ENCODE data around the gene PXYLP1.
A peak's percentile ranks its signal among the peaks of the same experiment; 100 is the strongest.

PXYLP1 gene

GRCh38 chr3:141193066-141193830 is 38.4 kb upstream of the PXYLP1 start:
- TF ChIP-seq EP300 (IDR thresholded peaks at IDR 0.05; ENCODE audit: borderline replicate concordance): no peak
- no peak for TF ChIP-seq ZBTB7A (IDR thresholded peaks at IDR 0.05; ENCODE audit: low read depth)
- no peak for TF ChIP-seq TCF12 (IDR thresholded peaks at IDR 0.05; ENCODE audit: low read depth)
- TF ChIP-seq MAX (IDR thresholded peaks at IDR 0.05): no peak
- no peak for TF ChIP-seq EGR1 (IDR thresholded peaks at IDR 0.05)
- TF ChIP-seq FOXM1 (IDR thresholded peaks at IDR 0.05; ENCODE audit: borderline replicate concordance, low read depth): no peak

DNA sequence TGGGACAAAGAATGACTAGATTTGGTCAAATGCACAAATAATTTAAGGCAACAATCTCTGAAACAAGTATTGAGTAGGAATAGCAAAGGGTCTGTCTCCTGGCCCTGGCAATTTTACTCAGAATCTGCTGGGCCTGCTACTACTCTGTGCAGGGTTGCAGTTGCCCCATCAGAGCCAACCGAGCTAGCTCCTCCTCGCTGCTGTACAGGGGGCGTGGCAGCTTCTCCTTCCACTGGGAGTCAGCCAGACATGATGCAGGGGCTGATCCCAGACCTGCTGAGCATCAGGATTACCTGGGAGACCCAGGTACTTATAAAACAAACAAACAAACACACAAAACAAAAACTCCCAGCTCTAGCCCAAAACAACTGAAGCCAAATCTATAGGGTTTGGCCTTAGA is 30.5 kb upstream of the PXYLP1 start:
- TF ChIP-seq EP300 (IDR thresholded peaks at IDR 0.05; ENCODE audit: borderline replicate concordance): no peak
- TF ChIP-seq NFIC (IDR thresholded peaks at IDR 0.05): no peak
- TF ChIP-seq USF1 (IDR thresholded peaks at IDR 0.05): no peak
- no peak for TF ChIP-seq TAF1 (IDR thresholded peaks at IDR 0.05; ENCODE audit: low read depth)
- no peak for TF ChIP-seq TEAD4 (IDR thresholded peaks at IDR 0.05)
- no peak for TF ChIP-seq FOXM1 (IDR thresholded peaks at IDR 0.05; ENCODE audit: borderline replicate concordance, low read depth)

DNA sequence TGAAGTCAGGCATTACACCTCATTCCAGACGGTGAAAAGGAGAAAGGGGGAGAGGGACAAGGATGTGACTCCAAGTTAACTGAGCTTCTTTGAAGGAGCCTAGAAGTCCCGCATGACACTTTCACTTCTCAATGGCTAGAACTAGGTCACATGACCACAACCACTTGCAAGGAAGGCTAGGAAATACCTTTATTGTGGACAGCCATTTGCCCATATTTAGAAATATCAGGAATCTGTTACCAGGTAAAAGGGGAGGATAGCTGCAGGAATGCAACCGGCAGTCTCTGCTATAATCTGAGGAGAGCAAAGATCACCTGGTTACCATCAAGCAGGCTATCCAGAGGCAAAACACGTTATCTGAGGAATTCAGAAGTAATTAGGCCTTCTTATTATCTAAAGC is 28.9 kb upstream of the PXYLP1 start:
- TF ChIP-seq TEAD4 (IDR thresholded peaks at IDR 0.05): no peak
- TF ChIP-seq USF1 (IDR thresholded peaks at IDR 0.05): 0 out of 2 replicates have a peak, but pooled peaks have one; percentile 31

DNA sequence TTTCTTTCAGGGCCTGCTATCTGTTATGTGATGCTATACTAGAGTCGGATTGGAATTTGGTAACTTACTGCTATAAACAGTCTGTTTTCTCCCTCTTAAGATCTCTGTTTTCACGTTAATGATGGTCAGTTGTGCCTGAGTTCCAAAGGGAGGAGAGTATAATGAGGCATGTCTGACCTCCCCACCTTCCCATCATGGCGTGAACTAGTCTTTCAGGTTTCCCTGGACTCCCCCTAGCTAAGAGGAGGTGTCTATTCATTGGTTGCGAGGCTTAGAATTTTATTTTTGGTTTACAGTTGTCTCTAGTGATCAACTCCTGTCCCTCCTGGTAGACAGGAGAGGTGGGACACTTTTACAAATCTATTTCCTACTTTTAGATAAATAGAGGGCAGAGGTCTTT is 27.8 kb upstream of the PXYLP1 start:
- TF ChIP-seq FOXM1 (IDR thresholded peaks at IDR 0.05; ENCODE audit: borderline replicate concordance, low read depth) (no peak), YY1 (IDR thresholded peaks at IDR 0.05; ENCODE audit: low read depth) (no peak), REST (IDR thresholded peaks at IDR 0.05; ENCODE audit: low read depth) (no peak), USF1 (IDR thresholded peaks at IDR 0.05) (no peak), ZBTB7A (IDR thresholded peaks at IDR 0.05; ENCODE audit: low read depth) (no peak)

DNA sequence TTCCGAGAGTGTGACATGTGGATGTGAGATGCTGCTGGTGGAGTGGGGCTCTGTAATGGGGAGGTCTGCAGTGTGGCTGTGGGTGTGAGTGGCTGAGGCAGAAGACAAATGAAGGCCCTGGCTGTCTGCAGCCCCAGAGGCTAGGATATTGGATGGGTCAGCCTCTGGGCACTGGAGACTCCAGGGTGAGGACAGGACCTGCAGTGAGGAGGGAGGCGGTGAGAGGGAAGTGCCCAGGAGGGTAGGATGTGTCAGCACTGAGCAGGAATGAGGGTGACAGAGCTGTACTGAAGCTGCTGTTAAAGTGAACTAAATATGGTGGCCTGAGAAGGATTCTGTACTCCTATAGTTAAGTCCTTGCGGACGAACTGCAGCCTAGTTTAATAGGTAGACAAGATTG is 27.3 kb upstream of the PXYLP1 start:
- TF ChIP-seq REST (IDR thresholded peaks at IDR 0.05; ENCODE audit: low read depth): no peak

DNA sequence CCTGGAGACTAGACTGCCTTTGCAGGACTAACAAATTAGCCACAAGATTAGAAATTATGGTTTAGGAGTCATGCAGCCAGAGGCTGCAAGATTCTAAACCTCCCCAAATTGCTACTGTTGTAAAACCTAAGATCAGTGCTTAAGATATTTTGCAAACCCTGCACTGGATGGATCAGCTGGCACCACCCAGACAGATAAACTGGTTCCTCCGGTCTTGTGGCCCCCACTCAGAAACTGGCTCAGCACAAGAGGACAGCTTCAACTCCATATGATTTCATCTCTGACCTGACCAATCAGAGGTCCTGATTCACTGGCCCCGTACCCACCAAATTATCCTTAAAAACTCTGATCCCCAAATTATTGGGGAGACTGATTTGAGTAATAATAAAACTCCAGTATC is 19.5 kb upstream of the PXYLP1 start:
- TF ChIP-seq YY1 (IDR thresholded peaks at IDR 0.05; ENCODE audit: low read depth): no peak
- no peak for TF ChIP-seq RAD21 (IDR thresholded peaks at IDR 0.05; ENCODE audit: low read depth)
- TF ChIP-seq REST (IDR thresholded peaks at IDR 0.05; ENCODE audit: low read depth): no peak
- no peak for TF ChIP-seq USF1 (IDR thresholded peaks at IDR 0.05)
- no peak for TF ChIP-seq TEAD4 (IDR thresholded peaks at IDR 0.05)
- TF ChIP-seq CREB1 (IDR thresholded peaks at IDR 0.05; ENCODE audit: low read depth): no peak
- no peak for TF ChIP-seq EGR1 (IDR thresholded peaks at IDR 0.05)
- TF ChIP-seq MAX (IDR thresholded peaks at IDR 0.05): no peak
- TF ChIP-seq TAF1 (IDR thresholded peaks at IDR 0.05; ENCODE audit: low read depth): no peak
- TF ChIP-seq TCF12 (IDR thresholded peaks at IDR 0.05; ENCODE audit: low read depth): no peak
- TF ChIP-seq FOXM1 (IDR thresholded peaks at IDR 0.05; ENCODE audit: borderline replicate concordance, low read depth): no peak
- no peak for TF ChIP-seq NFIC (IDR thresholded peaks at IDR 0.05)
- TF ChIP-seq ZBTB7A (IDR thresholded peaks at IDR 0.05; ENCODE audit: low read depth): no peak
- no peak for TF ChIP-seq CEBPB (IDR thresholded peaks at IDR 0.05)
- no peak for TF ChIP-seq EP300 (IDR thresholded peaks at IDR 0.05; ENCODE audit: borderline replicate concordance)
